Type B pancreatic cell (in vitro differentiated cells): ENCODE data around the gene RETREG3. TPM values are rescaled to one million over a fixed set of nuclear protein-coding genes. Genes with fewer than 3 reads are reported as not detected.

ENCODE experiments used
- DNase-seq: peaks from one replicate; pipeline ENCODE4 v3.0.0; 2021; ENCODE audit warnings: mixed read lengths; ENCODE audit not compliant: unreplicated experiment; ENCODE audit errors: extremely low spot score
- H3K27ac Mint-ChIP-seq: 2 replicates; pipeline ENCODE4 v1.8.0; 2021; ENCODE audit warnings: mild to moderate bottlenecking, mixed read lengths
- H3K27me3 Mint-ChIP-seq: 2 replicates; pipeline ENCODE4 v1.8.0; 2021; ENCODE audit warnings: mixed read lengths
- H3K36me3 Mint-ChIP-seq: 2 replicates; pipeline ENCODE4 v1.8.0; 2021; ENCODE audit warnings: mixed read lengths
- H3K4me1 Mint-ChIP-seq: one replicate; pipeline ENCODE4 v1.8.0; 2021; ENCODE audit warnings: mixed read lengths; ENCODE audit not compliant: unreplicated experiment
- H3K4me3 Mint-ChIP-seq: 2 replicates; pipeline ENCODE4 v1.8.0; 2021; ENCODE audit warnings: mild to moderate bottlenecking, mixed read lengths
- H3K9me3 Mint-ChIP-seq: 2 replicates; pipeline ENCODE4 v1.8.0; 2021; ENCODE audit warnings: mixed read lengths
- CTCF ChIP-seq: fragments of 200-600 bp; sonication (generic); conservative IDR thresholded peaks from 2 replicates; pipeline ENCODE4 v1.5.0; 2021; ENCODE audit warnings: antibody characterized with exemption, mild to moderate bottlenecking
- total RNA-seq: library from RNA; stranded (reverse); gene quantifications from 2 replicates; pipeline ENCODE4 v1.2.1, GENCODE V29; 2021; ENCODE audit warnings: low replicate concordance

RETREG3 gene
- total RNA-seq, 1 donor from 2014 or later: 62.9 TPM

- TF ChIP-seq CTCF: peak; percentile 83
- Mint-ChIP-seq H3K27ac (peak overlapping the region; percentile 94), H3K4me1 (peaks cover 26% of the 10 kb centered on the region), H3K36me3 (peaks cover 14% of the 10 kb centered on the region), H3K9me3 (no peaks in the 10 kb centered on the region), H3K4me3 (peak overlapping the region; percentile 99), H3K27me3 (no peaks in the 10 kb centered on the region)
- peak; percentile 79 for DNase-seq
Observed at GRCh38 chr17:42578282-42578869, 30.8 kb downstream of the RETREG3 start.

GRCh38 chr17:42577532-42578281 is 31.5 kb downstream of the RETREG3 start, which contains the start of gene PSMC3IP:
Gene PSMC3IP (minus strand): TSS chr17:42577729. CDS start chr17:42577686, 43 bp downstream.
- peak within 1 kb of the TSS; percentile 94 for H3K27ac Mint-ChIP-seq
- no peak for TF ChIP-seq CTCF
- DNase-seq: peak; percentile 94
- peaks cover 13% of the 10 kb centered on the region for H3K36me3 Mint-ChIP-seq
- H3K4me3 Mint-ChIP-seq: peak within 1 kb of the TSS; percentile 99
- H3K4me1 Mint-ChIP-seq: peaks cover 29% of the 10 kb centered on the region
- no peaks in the 10 kb centered on the region for H3K9me3 Mint-ChIP-seq
- H3K27me3 Mint-ChIP-seq: no peaks in the 10 kb centered on the region

GRCh38 chr17:42577140-42577531 is 32.0 kb downstream of the RETREG3 start:
- TF ChIP-seq CTCF: no peak
- DNase-seq: no peak
- Mint-ChIP-seq H3K27ac (peak overlapping the region; percentile 80), H3K4me3 (peak overlapping the region; percentile 99), H3K27me3 (no peaks in the 10 kb centered on the region), H3K4me1 (peaks cover 29% of the 10 kb centered on the region), H3K36me3 (peaks cover 13% of the 10 kb centered on the region), H3K9me3 (no peaks in the 10 kb centered on the region)

- Mint-ChIP-seq H3K4me1 (peaks cover 25% of the 10 kb centered on the region), H3K27ac (no peak overlapping the region), H3K36me3 (peaks cover 18% of the 10 kb centered on the region), H3K27me3 (no peaks in the 10 kb centered on the region), H3K4me3 (no peak overlapping the region), H3K9me3 (no peaks in the 10 kb centered on the region)
- no peak for DNase-seq
- no peak for TF ChIP-seq CTCF
Observed at GRCh38 chr17:42574463-42574862, 34.7 kb downstream of the RETREG3 start.

GRCh38 chr17:42573095-42573494 is 36.1 kb downstream of the RETREG3 start:
- Mint-ChIP-seq H3K27me3 (no peaks in the 10 kb centered on the region), H3K27ac (no peak overlapping the region), H3K36me3 (peaks cover 18% of the 10 kb centered on the region), H3K9me3 (no peaks in the 10 kb centered on the region), H3K4me1 (peaks cover 20% of the 10 kb centered on the region), H3K4me3 (no peak overlapping the region)
- no peak for DNase-seq
- TF ChIP-seq CTCF: no peak
